ENCODE measurements around the gene PTPN21. TPM values are rescaled to one million over a fixed set of nuclear protein-coding genes. Genes with fewer than 3 reads are reported as not detected.

The PTPN21 gene
- total and polyA plus RNA-seq, 2 donors from 2014 or later, result 5.3 to 23.2 TPM

GRCh38 chr14:88576222-88576621 lies 21.4 kb upstream of the PTPN21 start:
- Histone ChIP-seq H3K4me1 (ENCODE audit: control insufficient read depth in 2 of 3, insufficient read depth in 2 of 3, low read depth in 1 of 3, low read length in 3 of 3) (no peaks in the 10 kb centered on the region), H3K9ac (ENCODE audit: low read length in 3 of 3) (no peak overlapping the region), H3K4me3 (ENCODE audit: low read length in 3 of 3) (no peak overlapping the region), H3K9me3 (ENCODE audit: control insufficient read depth in 2 of 3, insufficient read depth in 1 of 3, low read length in 3 of 3) (no peaks in the 10 kb centered on the region), H3K27me3 (ENCODE audit: control insufficient read depth, insufficient read depth, low read length) (no peaks in the 10 kb centered on the region), H3K27ac (ENCODE audit: low read depth in 2 of 2, low read length in 2 of 2) (no peak overlapping the region), H3K36me3 (ENCODE audit: control insufficient read depth in 2 of 3, insufficient read depth in 3 of 3, low read length in 3 of 3) (peaks cover 16 to 58% (median 23%) of the 10 kb centered on the region in 3 donors)
- DNase-seq (no peak), FAIRE-seq (no peak)
- TF ChIP-seq CTCF (IDR thresholded peaks at IDR 0.05; ENCODE audit: borderline replicate concordance, extremely low read depth, insufficient read depth), result no peak
- intact Hi-C loops (cut with DNase I), result no loop called here

- H3K4me1 ChIP-seq (ENCODE audit: control insufficient read depth in 2 of 3, insufficient read depth in 2 of 3, low read depth in 1 of 3, low read length in 3 of 3), result no peaks in the 10 kb centered on the region
- H3K27me3 ChIP-seq (ENCODE audit: control insufficient read depth, insufficient read depth, low read length), result no peaks in the 10 kb centered on the region
- no peaks in the 10 kb centered on the region for H3K9me3 ChIP-seq (ENCODE audit: control insufficient read depth in 2 of 3, insufficient read depth in 1 of 3, low read length in 3 of 3)
- peaks cover 19 to 68% (median 28%) of the 10 kb centered on the region in 3 donors for H3K36me3 ChIP-seq (ENCODE audit: control insufficient read depth in 2 of 3, insufficient read depth in 3 of 3, low read length in 3 of 3)
- no peak overlapping the region for H3K4me3 ChIP-seq (ENCODE audit: low read length in 3 of 3)
- no peak overlapping the region for H3K27ac ChIP-seq (ENCODE audit: low read depth in 2 of 2, low read length in 2 of 2)
- intact Hi-C loops (cut with DNase I), result no loop called here
- FAIRE-seq, result no peak
- no peak for TF ChIP-seq CTCF (IDR thresholded peaks at IDR 0.05; ENCODE audit: borderline replicate concordance, extremely low read depth, insufficient read depth)
- no peak overlapping the region for H3K9ac ChIP-seq (ENCODE audit: low read length in 3 of 3)
- no peak for DNase-seq
Observed at GRCh38 chr14:88572117-88572516, 17.3 kb upstream of the PTPN21 start.

- no peak for TF ChIP-seq CTCF (IDR thresholded peaks at IDR 0.05; ENCODE audit: borderline replicate concordance, extremely low read depth, insufficient read depth)
- DNase-seq (no peak), FAIRE-seq (no peak)
- Histone ChIP-seq H3K4me1 (ENCODE audit: control insufficient read depth in 2 of 3, insufficient read depth in 2 of 3, low read depth in 1 of 3, low read length in 3 of 3) (peaks cover 0 to 6% (median 6%) of the 10 kb centered on the region in 3 donors), H3K9ac (ENCODE audit: low read length in 3 of 3) (no peak overlapping the region), H3K36me3 (ENCODE audit: control insufficient read depth in 2 of 3, insufficient read depth in 3 of 3, low read length in 3 of 3) (peaks cover 17 to 44% (median 17%) of the 10 kb centered on the region in 3 donors), H3K4me3 (ENCODE audit: low read length in 3 of 3) (no peak overlapping the region), H3K27me3 (ENCODE audit: control insufficient read depth, insufficient read depth, low read length) (no peaks in the 10 kb centered on the region), H3K27ac (ENCODE audit: low read depth in 2 of 2, low read length in 2 of 2) (no peak overlapping the region), H3K9me3 (ENCODE audit: control insufficient read depth in 2 of 3, insufficient read depth in 1 of 3, low read length in 3 of 3) (no peaks in the 10 kb centered on the region)
- intact Hi-C loops (cut with DNase I), result no loop called here
Observed at GRCh38 chr14:88568196-88568595, 13.4 kb upstream of the PTPN21 start.

GRCh38 chr14:88565427-88565826 lies 10.6 kb upstream of the PTPN21 start:
- FAIRE-seq (no peak), DNase-seq (no peak)
- TF ChIP-seq CTCF (IDR thresholded peaks at IDR 0.05; ENCODE audit: borderline replicate concordance, extremely low read depth, insufficient read depth), result no peak
- H3K4me1 ChIP-seq (ENCODE audit: control insufficient read depth in 2 of 3, insufficient read depth in 2 of 3, low read depth in 1 of 3, low read length in 3 of 3), result peaks cover 0 to 11% (median 6%) of the 10 kb centered on the region in 3 donors
- H3K9me3 ChIP-seq (ENCODE audit: control insufficient read depth in 2 of 3, insufficient read depth in 1 of 3, low read length in 3 of 3), result no peaks in the 10 kb centered on the region
- peaks cover 9 to 28% (median 12%) of the 10 kb centered on the region in 3 donors for H3K36me3 ChIP-seq (ENCODE audit: control insufficient read depth in 2 of 3, insufficient read depth in 3 of 3, low read length in 3 of 3)
- intact Hi-C loops (cut with DNase I), result no loop called here
- no peaks in the 10 kb centered on the region for H3K27me3 ChIP-seq (ENCODE audit: control insufficient read depth, insufficient read depth, low read length)
- H3K4me3 ChIP-seq (ENCODE audit: low read length in 3 of 3), result no peak overlapping the region
- no peak overlapping the region for H3K27ac ChIP-seq (ENCODE audit: low read depth in 2 of 2, low read length in 2 of 2)
- H3K9ac ChIP-seq (ENCODE audit: low read length in 3 of 3), result no peak overlapping the region

Data from kidney (tissue), 14 donors.